ENCODE data around the gene CLEC20A.

CLEC20A gene

DNA sequence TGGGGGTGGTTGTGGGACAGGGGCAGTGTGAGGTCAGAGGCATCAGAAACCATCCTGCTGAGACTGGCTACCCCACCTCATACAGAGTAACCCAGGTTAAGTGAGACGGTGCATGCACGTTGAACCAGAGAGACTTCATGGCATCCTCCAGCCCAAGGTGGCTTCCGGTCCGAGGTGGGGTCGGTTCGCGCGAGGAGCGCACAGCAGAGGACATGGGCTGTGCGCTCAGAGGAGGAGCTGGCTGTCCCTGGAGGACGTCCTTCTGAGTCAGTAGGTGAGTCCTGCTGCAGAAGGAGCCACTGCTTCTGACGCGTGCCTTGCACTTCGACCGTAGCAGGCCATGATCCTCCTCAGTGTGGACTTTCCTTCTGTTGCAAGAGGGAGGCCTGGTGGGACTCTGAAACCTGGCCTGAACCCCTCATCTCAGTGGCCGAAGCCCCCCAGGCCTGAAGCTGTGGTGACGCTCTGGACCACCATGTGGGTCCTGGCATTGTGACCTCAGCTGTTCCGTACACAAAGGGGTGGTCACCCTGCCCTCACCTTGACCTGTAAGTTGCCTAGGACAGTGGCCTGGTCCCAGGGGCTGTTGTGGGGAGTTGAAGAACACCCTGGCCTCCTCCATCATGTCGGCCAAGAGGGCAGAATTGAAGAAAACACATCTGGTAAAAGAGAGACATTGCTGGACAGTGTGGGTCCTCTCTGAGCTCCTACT lies 16.0 kb upstream of the CLEC20A start, which contains the start of gene TEX35:
Gene TEX35 (plus strand): TSS at position 544 of the 712 bp plus-strand sequence. CDS start 80 bp downstream, at position 624.
- no peak within 1 kb of the TSS for H2AFZ ChIP-seq (ENCODE audit: low read depth)
- H3K36me3 ChIP-seq (ENCODE audit: insufficient read depth), result no peaks in the 10 kb centered on the region
- H3K27me3 ChIP-seq (ENCODE audit: insufficient read depth, low read depth), result no peaks in the 10 kb centered on the region
- H3K9ac ChIP-seq, result no peak within 1 kb of the TSS
- H3K4me3 ChIP-seq (IDR thresholded peaks at IDR 0.05; ENCODE audit: insufficient read depth, low read depth, low read length), result no peak within 1 kb of the TSS
- H3K79me2 ChIP-seq (ENCODE audit: insufficient read depth, low read depth), result no peaks in the 10 kb centered on the region
- H3K4me2 ChIP-seq, result no peak within 1 kb of the TSS
- H3K27ac ChIP-seq, result no peak within 1 kb of the TSS
- TF ChIP-seq, protein P1, sequence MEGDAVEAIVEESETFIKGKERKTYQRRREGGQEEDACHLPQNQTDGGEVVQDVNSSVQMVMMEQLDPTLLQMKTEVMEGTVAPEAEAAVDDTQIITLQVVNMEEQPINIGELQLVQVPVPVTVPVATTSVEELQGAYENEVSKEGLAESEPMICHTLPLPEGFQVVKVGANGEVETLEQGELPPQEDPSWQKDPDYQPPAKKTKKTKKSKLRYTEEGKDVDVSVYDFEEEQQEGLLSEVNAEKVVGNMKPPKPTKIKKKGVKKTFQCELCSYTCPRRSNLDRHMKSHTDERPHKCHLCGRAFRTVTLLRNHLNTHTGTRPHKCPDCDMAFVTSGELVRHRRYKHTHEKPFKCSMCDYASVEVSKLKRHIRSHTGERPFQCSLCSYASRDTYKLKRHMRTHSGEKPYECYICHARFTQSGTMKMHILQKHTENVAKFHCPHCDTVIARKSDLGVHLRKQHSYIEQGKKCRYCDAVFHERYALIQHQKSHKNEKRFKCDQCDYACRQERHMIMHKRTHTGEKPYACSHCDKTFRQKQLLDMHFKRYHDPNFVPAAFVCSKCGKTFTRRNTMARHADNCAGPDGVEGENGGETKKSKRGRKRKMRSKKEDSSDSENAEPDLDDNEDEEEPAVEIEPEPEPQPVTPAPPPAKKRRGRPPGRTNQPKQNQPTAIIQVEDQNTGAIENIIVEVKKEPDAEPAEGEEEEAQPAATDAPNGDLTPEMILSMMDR (conservative IDR thresholded peaks at IDR 0.05; ENCODE audit: low read depth, low read length), result no peak
- H3K4me1 ChIP-seq (ENCODE audit: low read depth, poor library complexity, severe bottlenecking), result no peaks in the 10 kb centered on the region
- H4K20me1 ChIP-seq (ENCODE audit: insufficient read depth), result no peaks in the 10 kb centered on the region

DNA sequence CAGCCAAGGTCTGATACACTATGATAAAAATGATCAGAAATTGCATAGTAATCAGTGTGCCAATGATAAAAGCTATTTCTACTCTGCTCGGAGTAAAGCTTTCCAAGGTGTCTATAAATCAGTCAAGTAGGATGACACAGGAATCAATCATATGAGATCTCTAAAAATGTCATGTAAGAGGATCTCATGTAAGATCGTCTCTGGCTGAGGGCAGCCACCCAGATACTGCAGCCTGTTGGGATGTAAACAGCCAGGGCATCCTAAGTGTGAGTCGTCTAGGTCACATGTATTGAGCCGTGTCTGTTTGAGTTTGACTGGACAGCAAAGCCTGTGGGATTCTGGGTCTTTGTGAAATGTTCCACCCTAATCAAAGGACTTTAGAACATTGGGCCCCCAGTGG lies 13.4 kb upstream of the CLEC20A start:
- no peak overlapping the region for H2AFZ ChIP-seq (ENCODE audit: low read depth)
- H4K20me1 ChIP-seq (ENCODE audit: insufficient read depth), result no peaks in the 10 kb centered on the region
- no peaks in the 10 kb centered on the region for H3K4me1 ChIP-seq (ENCODE audit: low read depth, poor library complexity, severe bottlenecking)
- no peak overlapping the region for H3K4me3 ChIP-seq (IDR thresholded peaks at IDR 0.05; ENCODE audit: insufficient read depth, low read depth, low read length)
- TF ChIP-seq, protein P1 (conservative IDR thresholded peaks at IDR 0.05; ENCODE audit: low read depth, low read length), result no peak
- H3K9ac ChIP-seq, result no peak overlapping the region
- H3K79me2 ChIP-seq (ENCODE audit: insufficient read depth, low read depth), result no peaks in the 10 kb centered on the region
- no peak overlapping the region for H3K27ac ChIP-seq
- no peaks in the 10 kb centered on the region for H3K36me3 ChIP-seq (ENCODE audit: insufficient read depth)
- no peaks in the 10 kb centered on the region for H3K27me3 ChIP-seq (ENCODE audit: insufficient read depth, low read depth)
- no peak overlapping the region for H3K4me2 ChIP-seq

DNA sequence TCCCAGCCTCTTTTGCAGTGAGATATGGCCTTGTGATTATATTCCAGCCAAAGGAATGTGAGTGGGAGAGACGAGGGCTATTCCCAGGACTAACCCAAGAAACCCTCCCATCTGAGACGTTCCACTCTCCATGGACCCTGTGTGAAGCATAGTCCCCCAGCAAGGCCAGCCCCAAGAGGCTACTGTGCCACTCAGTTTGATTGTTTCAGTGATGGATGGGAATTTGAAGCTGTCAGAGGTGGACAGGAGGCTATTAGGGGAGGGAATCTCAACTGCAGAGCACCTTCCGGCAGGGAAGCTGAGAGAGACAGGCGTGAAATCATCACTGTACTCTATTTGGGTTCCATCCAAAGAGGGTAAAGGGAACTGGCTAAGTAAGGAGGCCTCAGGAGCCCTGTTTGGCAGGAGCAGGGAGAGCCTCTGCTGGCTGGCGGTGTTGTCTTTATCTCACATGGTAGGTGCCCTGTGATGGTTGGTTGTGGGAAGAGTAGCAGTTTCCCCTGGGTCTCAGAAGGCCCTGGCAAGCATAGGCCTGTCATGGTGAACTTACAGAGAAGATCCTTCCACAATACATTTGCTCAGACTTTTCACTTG lies 12.7 kb upstream of the CLEC20A start:
- H3K36me3 ChIP-seq (ENCODE audit: insufficient read depth), result no peaks in the 10 kb centered on the region
- no peak overlapping the region for H3K9ac ChIP-seq
- no peaks in the 10 kb centered on the region for H3K27me3 ChIP-seq (ENCODE audit: insufficient read depth, low read depth)
- no peaks in the 10 kb centered on the region for H3K4me1 ChIP-seq (ENCODE audit: low read depth, poor library complexity, severe bottlenecking)
- no peak overlapping the region for H3K4me2 ChIP-seq
- H3K27ac ChIP-seq, result no peak overlapping the region
- no peaks in the 10 kb centered on the region for H4K20me1 ChIP-seq (ENCODE audit: insufficient read depth)
- H2AFZ ChIP-seq (ENCODE audit: low read depth), result no peak overlapping the region
- TF ChIP-seq, protein P1 (conservative IDR thresholded peaks at IDR 0.05; ENCODE audit: low read depth, low read length), result no peak
- no peaks in the 10 kb centered on the region for H3K79me2 ChIP-seq (ENCODE audit: insufficient read depth, low read depth)
- no peak overlapping the region for H3K4me3 ChIP-seq (IDR thresholded peaks at IDR 0.05; ENCODE audit: insufficient read depth, low read depth, low read length)

DNA sequence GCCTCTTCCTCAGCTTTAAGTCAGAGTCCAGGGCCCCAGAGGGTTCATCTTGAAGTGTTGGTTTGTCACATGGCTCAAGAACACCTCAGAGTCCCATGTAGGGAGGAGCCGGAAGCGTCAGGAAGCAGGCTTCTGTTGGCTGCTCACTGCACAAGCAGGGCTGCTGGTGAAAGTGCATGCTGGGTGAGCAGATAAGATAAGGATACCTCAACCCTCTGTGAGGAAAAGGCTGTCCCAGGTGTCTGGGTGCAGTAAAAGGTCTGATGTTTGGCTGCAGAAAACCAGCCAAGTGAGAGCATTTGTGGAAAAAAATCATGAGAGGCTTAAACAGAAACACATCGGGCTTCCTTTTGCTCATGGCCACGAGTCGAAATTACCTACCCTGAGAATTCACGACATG lies 9.9 kb upstream of the CLEC20A start:
- H3K9ac ChIP-seq, result no peak overlapping the region
- H3K4me2 ChIP-seq, result no peak overlapping the region
- no peaks in the 10 kb centered on the region for H3K79me2 ChIP-seq (ENCODE audit: insufficient read depth, low read depth)
- no peaks in the 10 kb centered on the region for H4K20me1 ChIP-seq (ENCODE audit: insufficient read depth)
- no peak overlapping the region for H2AFZ ChIP-seq (ENCODE audit: low read depth)
- no peaks in the 10 kb centered on the region for H3K27me3 ChIP-seq (ENCODE audit: insufficient read depth, low read depth)
- no peaks in the 10 kb centered on the region for H3K36me3 ChIP-seq (ENCODE audit: insufficient read depth)
- TF ChIP-seq, protein P1 (conservative IDR thresholded peaks at IDR 0.05; ENCODE audit: low read depth, low read length), result no peak
- H3K27ac ChIP-seq, result no peak overlapping the region
- H3K4me1 ChIP-seq (ENCODE audit: low read depth, poor library complexity, severe bottlenecking), result no peaks in the 10 kb centered on the region
- H3K4me3 ChIP-seq (IDR thresholded peaks at IDR 0.05; ENCODE audit: insufficient read depth, low read depth, low read length), result no peak overlapping the region
